ENCODE measurements around the gene UBE2V1. TPM values are rescaled to one million over a fixed set of nuclear protein-coding genes. Genes with fewer than 3 reads are reported as not detected.

UBE2V1 gene
- total and polyA plus RNA-seq, 2 of the 13 experiments (the other 11 are each of a cell fraction or from before 2014, with no cell fraction given): 81.3 to 132 TPM

GRCh38 chr20:50055524-50056083 is 57.3 kb downstream of the UBE2V1 start (continued):
- TF ChIP-seq ZNF142 (CRISPR knock-in tag; IDR thresholded peaks at IDR 0.05) (no peak), NCOA5 (CRISPR knock-in tag; IDR thresholded peaks at IDR 0.05) (no peak), BRD4 (CRISPR knock-in tag; IDR thresholded peaks at IDR 0.05) (no peak), LCORL (IDR thresholded peaks at IDR 0.05) (no peak), LCORL (CRISPR knock-in tag; IDR thresholded peaks at IDR 0.05) (no peak), NR2F1 (CRISPR knock-in tag; IDR thresholded peaks at IDR 0.05) (no peak), MYPOP (CRISPR knock-in tag; IDR thresholded peaks at IDR 0.05) (no peak), FOXP4 (CRISPR knock-in tag; IDR thresholded peaks at IDR 0.05) (0 out of 2 replicates have a peak, but pooled peaks have one; percentile 9), TAF1 (CRISPR knock-in tag; IDR thresholded peaks at IDR 0.05) (0 out of 2 replicates have a peak, but pooled peaks have one; percentile 19), ZNF264 (CRISPR knock-in tag; IDR thresholded peaks at IDR 0.05) (peak; percentile 44; the same call in 1 of the 2 replicates), ARNTL (CRISPR knock-in tag; IDR thresholded peaks at IDR 0.05) (no peak), ZBTB4 (CRISPR knock-in tag; IDR thresholded peaks at IDR 0.05; ENCODE audit: borderline replicate concordance) (no peak)
- TF ChIP-seq, protein P1, sequence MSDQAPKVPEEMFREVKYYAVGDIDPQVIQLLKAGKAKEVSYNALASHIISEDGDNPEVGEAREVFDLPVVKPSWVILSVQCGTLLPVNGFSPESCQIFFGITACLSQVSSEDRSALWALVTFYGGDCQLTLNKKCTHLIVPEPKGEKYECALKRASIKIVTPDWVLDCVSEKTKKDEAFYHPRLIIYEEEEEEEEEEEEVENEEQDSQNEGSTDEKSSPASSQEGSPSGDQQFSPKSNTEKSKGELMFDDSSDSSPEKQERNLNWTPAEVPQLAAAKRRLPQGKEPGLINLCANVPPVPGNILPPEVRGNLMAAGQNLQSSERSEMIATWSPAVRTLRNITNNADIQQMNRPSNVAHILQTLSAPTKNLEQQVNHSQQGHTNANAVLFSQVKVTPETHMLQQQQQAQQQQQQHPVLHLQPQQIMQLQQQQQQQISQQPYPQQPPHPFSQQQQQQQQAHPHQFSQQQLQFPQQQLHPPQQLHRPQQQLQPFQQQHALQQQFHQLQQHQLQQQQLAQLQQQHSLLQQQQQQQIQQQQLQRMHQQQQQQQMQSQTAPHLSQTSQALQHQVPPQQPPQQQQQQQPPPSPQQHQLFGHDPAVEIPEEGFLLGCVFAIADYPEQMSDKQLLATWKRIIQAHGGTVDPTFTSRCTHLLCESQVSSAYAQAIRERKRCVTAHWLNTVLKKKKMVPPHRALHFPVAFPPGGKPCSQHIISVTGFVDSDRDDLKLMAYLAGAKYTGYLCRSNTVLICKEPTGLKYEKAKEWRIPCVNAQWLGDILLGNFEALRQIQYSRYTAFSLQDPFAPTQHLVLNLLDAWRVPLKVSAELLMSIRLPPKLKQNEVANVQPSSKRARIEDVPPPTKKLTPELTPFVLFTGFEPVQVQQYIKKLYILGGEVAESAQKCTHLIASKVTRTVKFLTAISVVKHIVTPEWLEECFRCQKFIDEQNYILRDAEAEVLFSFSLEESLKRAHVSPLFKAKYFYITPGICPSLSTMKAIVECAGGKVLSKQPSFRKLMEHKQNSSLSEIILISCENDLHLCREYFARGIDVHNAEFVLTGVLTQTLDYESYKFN (CRISPR knock-in tag; conservative IDR thresholded peaks at IDR 0.05): no peak
